ENCODE data around the gene RANBP3.

Gene RANBP3

DNA sequence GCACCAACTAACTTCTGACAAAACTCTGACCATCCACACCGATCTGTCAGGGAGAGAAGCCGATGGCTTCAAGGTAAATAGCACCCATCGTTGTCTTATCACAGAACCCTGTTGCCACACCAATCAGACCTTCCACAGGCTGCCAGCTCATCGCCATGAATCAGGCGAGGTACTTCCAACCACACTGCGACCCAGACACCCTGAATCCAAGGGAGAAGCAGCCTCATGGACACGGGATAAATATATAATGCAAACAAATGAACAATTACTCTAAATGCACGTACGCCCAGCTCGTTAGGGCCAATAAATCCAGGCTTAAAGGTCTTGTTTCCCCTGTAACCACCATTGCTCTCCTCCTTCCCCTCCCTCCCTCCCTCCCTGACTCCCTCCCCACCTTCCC, 20.8 kb downstream of the RANBP3 start:
- no peak overlapping the region for H2AFZ ChIP-seq (ENCODE audit: low read length, unreplicated experiment)
- no peak overlapping the region for H3K4me3 ChIP-seq (ENCODE audit: low read depth, low read length)
- H3K36me3 ChIP-seq (ENCODE audit: insufficient read depth, low read length) = no peaks in the 10 kb centered on the region
- H3K27me3 ChIP-seq (ENCODE audit: insufficient read depth, low read length) = no peaks in the 10 kb centered on the region
- no peak overlapping the region for H3K27ac ChIP-seq (ENCODE audit: low read depth, low read length)
- peaks cover 23% of the 10 kb centered on the region for H3K4me1 ChIP-seq (ENCODE audit: control insufficient read depth, insufficient read depth, low read length, unreplicated experiment)
- peaks cover 86% of the 10 kb centered on the region for H3K79me2 ChIP-seq (ENCODE audit: control insufficient read depth, insufficient read depth, low read length, unreplicated experiment)

DNA sequence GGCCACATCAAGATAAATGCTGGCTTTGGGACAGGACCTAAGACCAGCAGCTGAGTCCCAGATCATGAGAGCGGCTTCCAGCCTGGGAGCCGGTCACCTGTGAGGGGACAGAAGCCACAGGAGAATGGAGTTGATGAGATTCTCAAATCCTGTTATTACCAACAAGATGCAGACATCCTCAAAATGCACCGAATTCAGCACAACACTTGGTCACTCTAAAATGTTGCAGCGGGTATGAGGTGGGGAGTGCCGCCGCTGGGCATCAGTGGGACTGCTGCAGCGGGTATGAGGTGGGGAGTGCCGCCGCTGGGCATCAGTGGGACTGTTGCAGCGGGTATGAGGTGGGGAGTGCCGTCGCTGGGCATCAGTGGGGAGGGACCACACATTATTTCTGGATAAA, 21.2 kb downstream of the RANBP3 start:
- H3K4me3 ChIP-seq (ENCODE audit: low read depth, low read length) = no peak overlapping the region
- H3K36me3 ChIP-seq (ENCODE audit: insufficient read depth, low read length) = no peaks in the 10 kb centered on the region
- no peak overlapping the region for H3K27ac ChIP-seq (ENCODE audit: low read depth, low read length)
- H3K27me3 ChIP-seq (ENCODE audit: insufficient read depth, low read length) = no peaks in the 10 kb centered on the region
- peaks cover 85% of the 10 kb centered on the region for H3K79me2 ChIP-seq (ENCODE audit: control insufficient read depth, insufficient read depth, low read length, unreplicated experiment)
- H3K4me1 ChIP-seq (ENCODE audit: control insufficient read depth, insufficient read depth, low read length, unreplicated experiment) = peaks cover 20% of the 10 kb centered on the region
- H2AFZ ChIP-seq (ENCODE audit: low read length, unreplicated experiment) = no peak overlapping the region

DNA sequence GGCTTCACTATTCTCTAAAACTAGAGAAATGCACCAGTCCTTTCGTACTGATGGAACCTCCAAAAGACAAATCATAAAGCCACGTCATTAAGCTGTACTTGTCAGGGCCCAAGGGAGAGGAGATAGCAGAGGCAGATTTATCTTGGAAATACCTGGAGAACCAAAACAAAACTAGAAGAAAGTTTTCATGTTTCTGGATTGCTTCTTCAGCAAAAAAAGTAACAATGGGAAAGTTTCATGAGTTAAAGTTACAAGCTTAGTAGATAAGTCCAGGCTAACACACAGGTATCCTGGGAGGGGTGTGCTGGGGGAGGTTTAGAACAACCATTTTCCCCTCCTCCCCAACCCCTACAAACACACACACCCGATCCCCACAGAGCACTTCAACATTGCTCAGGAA, 21.6 kb downstream of the RANBP3 start:
- H3K27ac ChIP-seq (ENCODE audit: low read depth, low read length) = no peak overlapping the region
- H2AFZ ChIP-seq (ENCODE audit: low read length, unreplicated experiment) = no peak overlapping the region
- H3K4me1 ChIP-seq (ENCODE audit: control insufficient read depth, insufficient read depth, low read length, unreplicated experiment) = peaks cover 20% of the 10 kb centered on the region
- no peaks in the 10 kb centered on the region for H3K27me3 ChIP-seq (ENCODE audit: insufficient read depth, low read length)
- H3K79me2 ChIP-seq (ENCODE audit: control insufficient read depth, insufficient read depth, low read length, unreplicated experiment) = peaks cover 88% of the 10 kb centered on the region
- H3K4me3 ChIP-seq (ENCODE audit: low read depth, low read length) = no peak overlapping the region
- no peaks in the 10 kb centered on the region for H3K36me3 ChIP-seq (ENCODE audit: insufficient read depth, low read length)

DNA sequence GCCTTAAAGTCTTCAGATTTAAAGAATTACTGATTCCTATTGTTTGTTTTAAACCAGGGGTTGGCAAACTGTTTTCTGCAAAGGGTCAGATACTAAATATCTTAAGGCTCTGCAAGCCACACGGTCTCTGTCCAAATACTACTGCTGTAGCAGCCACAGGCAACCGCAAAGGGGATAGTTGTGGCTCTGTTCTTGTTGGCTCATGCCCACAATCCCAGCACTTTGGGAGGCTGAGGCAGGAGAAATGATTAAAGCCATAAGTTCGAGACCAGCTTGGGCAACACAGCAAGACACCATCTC, 22.4 kb downstream of the RANBP3 start:
- no peak overlapping the region for H3K4me3 ChIP-seq (ENCODE audit: low read depth, low read length)
- no peaks in the 10 kb centered on the region for H3K27me3 ChIP-seq (ENCODE audit: insufficient read depth, low read length)
- peaks cover 92% of the 10 kb centered on the region for H3K79me2 ChIP-seq (ENCODE audit: control insufficient read depth, insufficient read depth, low read length, unreplicated experiment)
- H3K27ac ChIP-seq (ENCODE audit: low read depth, low read length) = no peak overlapping the region
- H3K4me1 ChIP-seq (ENCODE audit: control insufficient read depth, insufficient read depth, low read length, unreplicated experiment) = peaks cover 20% of the 10 kb centered on the region
- no peaks in the 10 kb centered on the region for H3K36me3 ChIP-seq (ENCODE audit: insufficient read depth, low read length)
- no peak overlapping the region for H2AFZ ChIP-seq (ENCODE audit: low read length, unreplicated experiment)

DNA sequence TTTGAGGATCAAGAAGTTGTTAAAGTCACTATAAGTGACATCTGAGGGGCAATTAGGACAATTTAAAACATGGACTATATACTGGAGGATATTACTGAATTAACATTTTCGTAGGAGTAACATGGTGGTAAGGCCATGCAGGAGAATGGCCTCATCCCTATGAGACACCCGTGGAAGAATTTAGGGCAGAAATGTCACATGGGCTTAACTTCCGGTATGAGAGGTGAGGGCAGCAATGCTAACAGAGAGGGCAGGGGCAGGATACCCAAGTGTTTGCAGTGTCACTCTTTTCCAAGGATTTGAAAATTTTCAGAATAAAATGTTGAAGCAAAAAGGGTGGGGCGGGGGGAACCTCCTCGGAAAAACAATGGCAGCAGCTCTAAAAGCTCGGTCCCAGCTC, 23.6 kb downstream of the RANBP3 start:
- Histone ChIP-seq H3K4me3 (ENCODE audit: low read depth, low read length) (no peak overlapping the region), H3K79me2 (ENCODE audit: control insufficient read depth, insufficient read depth, low read length, unreplicated experiment) (peaks cover 83% of the 10 kb centered on the region), H3K27ac (ENCODE audit: low read depth, low read length) (peak overlapping the region; percentile 9; the same call in 1 of the 2 replicates), H2AFZ (ENCODE audit: low read length, unreplicated experiment) (no peak overlapping the region), H3K36me3 (ENCODE audit: insufficient read depth, low read length) (no peaks in the 10 kb centered on the region), H3K4me1 (ENCODE audit: control insufficient read depth, insufficient read depth, low read length, unreplicated experiment) (peaks cover 20% of the 10 kb centered on the region), H3K27me3 (ENCODE audit: insufficient read depth, low read length) (no peaks in the 10 kb centered on the region)

DNA sequence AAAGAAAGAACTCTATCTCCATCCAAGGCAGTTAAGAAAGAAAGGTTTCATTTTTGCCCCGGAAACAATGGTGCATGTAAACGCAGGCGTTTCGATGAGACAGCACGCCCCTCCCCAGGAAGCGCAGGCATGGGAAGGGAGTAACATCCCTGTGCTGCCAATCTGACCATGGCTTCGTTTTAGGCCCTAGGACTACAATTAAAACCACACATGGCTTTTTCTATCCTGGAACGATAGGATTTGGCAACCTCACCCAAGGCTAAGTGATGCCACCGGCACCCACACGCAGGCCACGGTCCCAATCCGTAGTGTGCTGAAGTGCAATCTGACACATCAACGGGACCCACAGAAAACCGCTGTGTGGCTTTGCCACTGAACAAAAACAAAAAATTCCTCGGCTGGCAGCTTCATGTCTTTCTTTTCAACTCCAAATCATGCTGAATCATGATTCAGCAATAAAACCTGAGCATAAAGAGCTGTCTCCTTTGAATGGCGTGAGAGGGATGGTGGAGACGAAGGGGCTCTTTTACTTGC, 24.2 kb downstream of the RANBP3 start:
- Histone ChIP-seq H3K36me3 (ENCODE audit: insufficient read depth, low read length) (no peaks in the 10 kb centered on the region), H3K79me2 (ENCODE audit: control insufficient read depth, insufficient read depth, low read length, unreplicated experiment) (peaks cover 78% of the 10 kb centered on the region), H3K4me3 (ENCODE audit: low read depth, low read length) (no peak overlapping the region), H3K27me3 (ENCODE audit: insufficient read depth, low read length) (no peaks in the 10 kb centered on the region), H2AFZ (ENCODE audit: low read length, unreplicated experiment) (no peak overlapping the region), H3K4me1 (ENCODE audit: control insufficient read depth, insufficient read depth, low read length, unreplicated experiment) (peaks cover 20% of the 10 kb centered on the region), H3K27ac (ENCODE audit: low read depth, low read length) (peak overlapping the region; percentile 9; the same call in 1 of the 2 replicates)

DNA sequence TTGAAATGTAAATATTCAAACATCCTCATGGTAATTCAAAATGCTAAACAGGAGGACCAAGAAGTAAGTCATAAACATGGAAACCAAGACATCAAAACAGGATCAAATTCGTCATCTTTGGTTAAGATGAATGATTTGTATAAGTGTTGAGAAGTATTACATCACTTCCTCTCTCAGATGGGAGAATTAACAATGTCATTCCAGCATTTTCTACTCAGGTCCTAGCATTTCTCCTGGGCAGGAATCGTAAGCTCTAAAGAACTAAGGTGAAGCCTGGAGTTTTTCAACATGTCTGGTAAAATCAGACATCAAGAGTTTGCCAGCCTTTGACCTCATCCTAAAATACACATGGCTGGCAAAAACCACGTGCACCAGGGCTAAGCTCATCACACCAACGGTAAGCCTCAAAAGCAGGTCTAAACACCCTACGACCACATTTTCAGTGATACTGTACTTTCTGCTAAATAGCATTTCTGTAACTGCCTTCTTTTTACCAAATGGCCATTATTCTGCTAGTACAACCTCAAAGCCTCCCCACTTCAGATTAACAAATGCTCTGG, 24.8 kb downstream of the RANBP3 start:
- Histone ChIP-seq H3K79me2 (ENCODE audit: control insufficient read depth, insufficient read depth, low read length, unreplicated experiment) (peaks cover 71% of the 10 kb centered on the region), H3K4me1 (ENCODE audit: control insufficient read depth, insufficient read depth, low read length, unreplicated experiment) (peaks cover 20% of the 10 kb centered on the region), H3K36me3 (ENCODE audit: insufficient read depth, low read length) (no peaks in the 10 kb centered on the region), H2AFZ (ENCODE audit: low read length, unreplicated experiment) (no peak overlapping the region), H3K27me3 (ENCODE audit: insufficient read depth, low read length) (no peaks in the 10 kb centered on the region), H3K27ac (ENCODE audit: low read depth, low read length) (no peak overlapping the region), H3K4me3 (ENCODE audit: low read depth, low read length) (no peak overlapping the region)

DNA sequence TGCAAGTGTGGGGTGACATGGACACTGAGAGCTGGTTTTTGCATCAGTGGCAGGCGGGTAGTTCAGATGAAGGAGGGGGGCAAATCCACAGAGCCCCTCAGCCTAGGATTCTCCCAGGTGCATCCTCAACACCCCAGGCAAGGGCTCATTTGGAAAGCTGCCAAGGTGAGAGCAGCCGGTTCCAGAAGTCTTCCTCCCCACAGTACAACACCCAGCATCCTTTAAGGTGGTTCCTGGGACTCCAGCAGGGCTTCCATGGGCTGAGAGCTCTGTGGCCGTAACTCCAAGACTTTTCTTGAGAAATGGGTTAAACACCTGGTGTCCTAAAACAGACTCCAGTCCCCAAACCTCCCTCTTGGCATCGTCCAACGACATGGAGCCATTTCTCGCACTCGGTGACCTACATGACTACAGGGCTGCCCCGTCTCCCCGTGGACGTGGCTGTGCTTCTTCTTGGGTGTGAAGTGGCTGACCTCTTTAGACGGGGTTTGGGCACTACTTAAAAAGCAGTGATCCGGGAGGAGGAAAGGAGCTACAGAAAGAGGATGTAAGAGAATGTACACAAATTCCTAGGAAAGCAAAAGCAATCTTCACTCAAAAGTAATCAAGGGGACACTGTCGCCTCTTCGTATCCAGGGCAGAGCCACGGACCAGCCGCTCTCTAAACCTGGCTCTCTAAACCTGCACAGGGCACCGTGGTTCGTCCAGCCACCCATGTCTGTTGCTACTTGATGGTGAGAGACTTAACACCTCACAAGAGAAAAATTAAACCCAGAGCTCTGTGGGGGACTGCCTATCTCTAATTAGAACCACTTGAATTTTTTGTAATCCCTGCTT, 25.5 kb downstream of the RANBP3 start:
- H3K79me2 ChIP-seq (ENCODE audit: control insufficient read depth, insufficient read depth, low read length, unreplicated experiment) = peaks cover 72% of the 10 kb centered on the region
- H3K27ac ChIP-seq (ENCODE audit: low read depth, low read length) = no peak overlapping the region
- H3K4me1 ChIP-seq (ENCODE audit: control insufficient read depth, insufficient read depth, low read length, unreplicated experiment) = peaks cover 24% of the 10 kb centered on the region
- no peak overlapping the region for H2AFZ ChIP-seq (ENCODE audit: low read length, unreplicated experiment)
- H3K4me3 ChIP-seq (ENCODE audit: low read depth, low read length) = no peak overlapping the region
- no peaks in the 10 kb centered on the region for H3K27me3 ChIP-seq (ENCODE audit: insufficient read depth, low read length)
- H3K36me3 ChIP-seq (ENCODE audit: insufficient read depth, low read length) = no peaks in the 10 kb centered on the region

DNA sequence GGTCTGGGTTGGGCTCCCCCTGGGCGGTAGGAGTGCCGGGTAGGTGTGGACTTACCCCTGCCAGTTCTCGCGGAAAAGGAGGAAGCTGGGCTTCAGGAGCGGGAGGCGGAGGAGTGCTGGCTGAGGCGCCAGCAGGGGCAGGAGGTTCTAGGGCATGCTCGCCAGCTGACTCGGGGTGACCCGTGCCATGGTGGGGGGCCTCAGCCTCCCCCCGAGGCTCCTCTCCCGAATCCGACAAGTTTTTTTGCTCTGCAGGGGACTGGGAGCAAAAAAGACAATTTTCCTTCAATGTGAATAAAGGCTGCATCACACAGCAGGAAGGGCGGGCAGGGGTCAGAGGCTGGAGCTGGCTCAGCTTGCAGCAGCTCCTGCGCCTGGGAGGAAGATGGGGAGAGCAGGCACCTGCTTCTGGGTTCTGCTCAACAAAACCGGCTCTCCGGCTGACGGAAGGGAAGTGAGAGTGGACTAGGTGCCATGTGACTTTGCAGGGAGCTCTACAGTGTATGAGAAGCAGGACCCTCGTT, 26.5 kb downstream of the RANBP3 start:
- Histone ChIP-seq H3K36me3 (ENCODE audit: insufficient read depth, low read length) (no peaks in the 10 kb centered on the region), H3K27ac (ENCODE audit: low read depth, low read length) (no peak overlapping the region), H3K27me3 (ENCODE audit: insufficient read depth, low read length) (no peaks in the 10 kb centered on the region), H3K4me1 (ENCODE audit: control insufficient read depth, insufficient read depth, low read length, unreplicated experiment) (peaks cover 24% of the 10 kb centered on the region), H3K4me3 (ENCODE audit: low read depth, low read length) (no peak overlapping the region), H2AFZ (ENCODE audit: low read length, unreplicated experiment) (no peak overlapping the region), H3K79me2 (ENCODE audit: control insufficient read depth, insufficient read depth, low read length, unreplicated experiment) (peaks cover 71% of the 10 kb centered on the region)

DNA sequence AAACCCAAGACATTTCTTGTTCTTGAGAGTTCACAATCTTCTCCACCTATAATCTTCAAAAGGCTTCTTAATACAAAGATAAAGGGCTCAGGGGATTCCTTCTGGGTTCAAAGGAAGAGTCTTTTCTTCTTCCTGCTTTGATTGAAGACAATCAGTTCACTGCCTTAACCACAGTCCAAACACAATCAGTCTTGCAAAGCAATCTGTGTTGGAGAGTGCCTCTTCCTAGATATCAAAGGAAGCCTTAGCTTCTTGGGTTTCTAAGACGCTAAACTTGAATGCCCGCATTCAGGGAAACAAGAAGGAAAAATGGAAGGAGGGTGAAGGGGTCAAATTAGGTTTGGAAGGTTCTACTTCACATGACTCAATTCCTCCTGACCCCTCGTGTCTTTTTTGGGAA, 27.2 kb downstream of the RANBP3 start:
- Histone ChIP-seq H3K4me3 (ENCODE audit: low read depth, low read length) (no peak overlapping the region), H3K4me1 (ENCODE audit: control insufficient read depth, insufficient read depth, low read length, unreplicated experiment) (peaks cover 24% of the 10 kb centered on the region), H3K36me3 (ENCODE audit: insufficient read depth, low read length) (no peaks in the 10 kb centered on the region), H2AFZ (ENCODE audit: low read length, unreplicated experiment) (no peak overlapping the region), H3K79me2 (ENCODE audit: control insufficient read depth, insufficient read depth, low read length, unreplicated experiment) (peaks cover 69% of the 10 kb centered on the region), H3K27me3 (ENCODE audit: insufficient read depth, low read length) (no peaks in the 10 kb centered on the region), H3K27ac (ENCODE audit: low read depth, low read length) (no peak overlapping the region)

All from ACC112 (cell line).